Measurements from ENCODE around the gene GNB1.

Gene GNB1

DNA sequence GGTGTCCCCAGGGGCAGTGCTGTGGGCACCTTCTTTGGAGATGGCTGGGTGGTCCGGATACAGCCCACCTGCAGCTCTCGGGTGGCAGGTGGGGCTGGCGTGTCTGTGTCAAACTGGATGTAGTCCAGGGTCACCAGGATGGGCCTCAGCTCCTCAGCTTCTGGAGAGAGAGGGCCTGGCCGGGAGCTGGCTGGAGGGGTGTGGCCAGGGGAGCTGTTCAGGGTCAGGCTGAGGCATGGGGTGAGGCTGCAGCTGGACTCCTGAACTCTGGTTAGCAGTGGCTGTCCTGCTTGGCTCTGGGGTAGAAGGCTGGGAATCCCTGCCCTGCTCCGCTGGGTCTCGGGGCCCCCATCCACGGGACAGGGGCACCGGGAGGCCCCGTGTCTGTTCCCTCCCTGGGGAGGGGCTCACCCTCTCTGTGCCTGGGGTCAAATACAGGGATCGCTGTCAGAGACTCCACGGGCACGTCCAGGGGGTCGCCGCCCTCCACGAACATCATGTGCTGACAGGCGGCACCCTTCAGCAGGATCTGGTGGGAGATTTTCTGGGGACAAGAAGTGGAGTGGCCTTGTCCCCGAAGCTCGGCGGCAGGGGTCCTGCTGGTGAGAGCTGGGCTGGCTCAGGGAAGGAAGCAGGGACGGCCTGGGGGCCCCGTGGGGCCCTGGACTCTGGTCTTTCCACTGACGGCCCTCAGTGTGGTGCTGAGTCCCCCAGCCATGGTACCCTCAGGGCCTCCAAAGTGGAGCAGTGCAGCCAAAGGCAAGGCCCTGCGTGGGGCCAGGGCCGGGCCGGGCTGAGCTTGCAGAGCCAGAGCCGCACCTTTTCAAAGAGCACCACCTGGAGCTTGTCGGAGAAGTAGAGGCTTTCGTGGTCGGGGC lies 32.3 kb upstream of the GNB1 start:
- DNase-seq (ENCODE audit: low read depth in 1 of 2, low spot score in 1 of 2): no peak

DNA sequence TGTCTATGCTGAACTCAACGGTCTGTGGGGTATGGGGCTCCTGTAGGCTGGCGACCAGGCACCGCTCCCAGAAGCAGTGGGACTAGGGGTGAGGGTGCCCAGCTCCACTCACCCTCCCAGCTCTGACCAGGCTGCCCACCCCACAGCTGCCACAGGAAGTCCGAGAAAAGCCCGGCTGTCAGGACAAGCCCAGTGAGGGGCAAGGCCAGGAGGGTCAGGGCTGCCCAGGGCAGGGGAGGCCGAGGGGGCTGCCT lies 31.7 kb upstream of the GNB1 start:
- no peak for DNase-seq (ENCODE audit: low read depth in 1 of 2, low spot score in 1 of 2)

DNA sequence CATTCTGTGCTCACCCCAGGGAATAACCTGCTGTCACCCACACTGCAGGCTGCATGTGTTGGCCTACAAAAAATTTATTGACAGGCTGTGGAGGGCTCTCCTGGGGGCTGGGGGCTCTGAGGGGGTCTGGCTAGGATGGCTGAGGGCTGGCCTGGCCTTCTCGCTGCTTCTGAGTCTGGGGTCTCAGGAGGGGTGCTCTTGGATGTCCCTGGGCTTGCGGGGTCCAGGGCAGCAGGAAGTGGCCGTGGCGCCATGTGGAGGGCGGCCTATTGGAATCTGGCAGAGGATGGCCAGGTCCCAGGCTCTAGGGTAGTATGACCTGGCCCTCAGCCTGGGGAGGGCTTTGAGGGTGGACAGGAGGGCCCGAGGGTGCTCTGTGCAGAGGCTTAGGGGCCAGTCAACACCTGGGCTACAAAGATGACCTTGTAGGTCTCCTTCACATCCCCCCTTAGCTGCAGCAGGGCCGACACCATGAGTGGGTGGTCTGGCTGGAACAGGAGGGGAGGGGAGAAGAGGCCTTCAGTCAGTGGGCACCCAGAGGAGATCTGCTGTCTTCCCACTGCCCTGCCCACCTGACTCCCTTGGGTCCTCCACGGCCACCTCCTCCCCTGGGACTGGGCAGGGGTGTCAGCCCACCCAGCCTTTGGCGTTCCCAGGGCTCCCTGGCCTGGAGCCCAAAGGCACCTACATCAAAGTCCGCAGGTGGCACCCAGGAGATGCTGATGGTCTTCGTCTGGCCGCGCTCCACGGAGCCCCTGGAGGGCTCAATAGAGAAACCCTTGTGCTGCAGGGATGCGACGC lies 31.2 kb upstream of the GNB1 start:
- DNase-seq (ENCODE audit: low read depth in 1 of 2, low spot score in 1 of 2): no peak

DNA sequence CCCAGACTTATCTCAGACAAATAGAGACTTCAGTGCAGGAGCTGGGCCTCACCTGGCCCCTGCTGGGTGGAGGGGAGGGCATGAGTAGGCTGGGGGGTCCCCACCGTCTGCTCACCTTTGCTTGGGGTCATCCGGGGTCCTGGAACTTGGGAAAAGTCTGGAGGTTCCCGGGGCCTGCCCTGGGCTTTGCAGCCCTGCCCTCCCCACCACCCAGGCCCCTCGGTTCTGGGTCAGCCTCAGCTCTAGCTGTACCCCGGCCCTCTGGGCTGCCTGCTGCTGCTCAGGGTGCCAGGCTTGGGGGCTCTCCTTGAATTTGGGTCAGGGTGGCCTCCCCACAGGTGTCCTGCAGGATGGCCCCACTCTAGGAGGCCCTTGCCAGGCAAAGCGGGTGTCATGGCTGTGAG lies 30.6 kb upstream of the GNB1 start:
- DNase-seq (ENCODE audit: low read depth in 1 of 2, low spot score in 1 of 2): no peak

DNA sequence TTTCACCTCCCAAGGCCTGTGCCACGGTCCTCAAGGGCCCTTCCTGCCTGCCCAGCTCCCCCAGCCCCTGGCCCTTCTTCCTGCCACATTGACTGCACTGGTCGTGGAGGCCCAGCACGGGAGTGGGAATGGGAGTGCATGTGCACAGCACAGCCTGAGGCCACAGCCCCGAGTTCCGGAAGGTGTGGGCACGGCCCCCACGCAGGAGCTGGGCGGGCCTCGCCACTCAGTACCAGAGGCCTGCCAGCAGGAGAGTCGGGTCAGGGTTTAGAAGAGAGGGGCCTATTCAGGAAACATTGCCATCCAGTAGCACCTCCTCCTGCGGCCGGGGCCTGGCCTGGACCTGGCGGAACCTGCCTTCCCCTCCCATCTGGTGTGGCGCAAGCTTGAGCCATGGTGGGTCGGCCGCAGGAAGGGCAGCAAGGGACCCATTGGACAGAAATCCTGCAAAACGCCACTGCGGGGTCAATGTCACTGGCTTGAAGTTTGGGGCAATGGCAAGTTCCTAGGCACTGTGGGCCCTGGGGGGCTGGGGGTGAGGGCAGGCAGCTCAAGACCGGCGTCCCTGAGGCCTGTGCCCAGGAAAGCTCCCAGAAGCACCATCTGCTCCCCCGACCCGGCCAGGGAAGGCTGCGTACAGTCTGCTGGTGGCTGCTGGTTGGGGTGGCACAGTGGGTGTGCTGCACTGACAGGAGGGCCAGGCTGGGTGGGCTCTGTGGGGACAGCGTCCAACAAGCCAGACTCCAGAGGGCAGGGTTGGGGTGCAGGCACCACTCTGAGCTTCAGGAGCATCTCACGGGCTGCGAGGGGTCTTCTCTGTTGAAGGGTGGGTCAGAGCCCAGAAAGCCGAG lies 29.9 kb upstream of the GNB1 start:
- no peak for DNase-seq (ENCODE audit: low read depth in 1 of 2, low spot score in 1 of 2)

DNA sequence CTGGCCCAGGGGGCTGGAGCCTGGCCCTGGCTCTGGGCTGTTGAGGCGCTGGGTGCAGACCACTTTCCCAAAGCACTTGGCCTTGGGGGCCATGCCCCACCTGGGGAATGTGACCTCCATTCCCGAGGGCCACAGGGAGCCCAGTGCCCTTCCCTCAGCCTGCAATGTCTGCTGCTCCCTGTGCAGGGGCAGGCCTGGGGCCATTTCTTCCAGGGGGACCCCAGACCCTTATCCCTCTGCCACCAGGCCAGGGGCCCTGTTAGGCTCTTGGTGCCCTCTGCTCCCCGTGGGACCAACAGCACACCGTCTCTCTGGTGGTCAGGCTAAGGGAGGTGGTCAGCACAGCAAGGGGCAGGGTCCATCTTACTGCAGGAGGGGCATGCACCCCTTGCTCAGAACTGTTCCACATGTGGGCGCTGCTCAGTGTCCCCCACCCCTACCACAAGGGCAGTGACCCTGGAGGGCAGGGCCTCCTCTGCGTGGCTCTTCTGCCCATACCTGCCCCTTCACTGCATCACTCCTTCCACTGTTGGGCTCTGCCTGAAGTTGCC lies 29.2 kb upstream of the GNB1 start:
- DNase-seq (ENCODE audit: low read depth in 1 of 2, low spot score in 1 of 2): no peak

DNA sequence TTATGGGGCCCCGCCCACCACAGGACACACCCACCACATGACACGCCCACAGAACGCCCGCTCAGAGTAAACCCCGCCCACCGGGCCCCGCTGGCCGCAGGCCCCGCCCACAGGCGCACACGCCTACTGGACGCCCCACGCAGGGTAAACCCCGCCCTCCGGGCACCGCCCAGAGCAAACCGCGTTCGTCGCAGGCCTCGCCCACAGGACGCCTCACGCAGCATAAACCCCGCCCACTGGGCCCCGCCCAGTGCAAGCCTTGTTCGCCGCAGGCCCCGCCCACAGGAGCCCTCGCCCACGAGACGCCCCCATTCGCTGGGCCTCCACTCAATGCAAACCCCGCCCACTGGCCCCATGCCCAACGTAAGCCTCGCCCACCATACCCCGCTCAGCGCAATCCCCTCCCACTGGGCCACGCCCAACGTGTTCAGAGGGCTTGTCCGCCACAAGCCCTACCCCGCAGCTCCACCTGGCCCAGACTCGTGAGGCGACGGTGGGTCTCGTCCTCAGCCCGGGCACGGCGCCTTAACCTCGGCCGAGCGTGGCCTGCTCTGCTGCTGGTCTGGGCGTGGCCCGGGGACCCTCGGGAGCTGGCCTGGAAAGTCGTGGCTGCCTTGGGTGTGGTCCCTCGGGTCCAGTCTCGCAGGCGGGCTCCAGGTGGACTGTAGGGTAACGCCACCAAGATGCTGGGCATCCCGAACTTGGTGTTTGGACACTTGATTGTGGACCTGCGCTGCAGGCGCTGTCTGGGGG lies 28.6 kb upstream of the GNB1 start:
- peak; percentile 97 to 100 for DNase-seq (ENCODE audit: low read depth in 1 of 2, low spot score in 1 of 2)

DNA sequence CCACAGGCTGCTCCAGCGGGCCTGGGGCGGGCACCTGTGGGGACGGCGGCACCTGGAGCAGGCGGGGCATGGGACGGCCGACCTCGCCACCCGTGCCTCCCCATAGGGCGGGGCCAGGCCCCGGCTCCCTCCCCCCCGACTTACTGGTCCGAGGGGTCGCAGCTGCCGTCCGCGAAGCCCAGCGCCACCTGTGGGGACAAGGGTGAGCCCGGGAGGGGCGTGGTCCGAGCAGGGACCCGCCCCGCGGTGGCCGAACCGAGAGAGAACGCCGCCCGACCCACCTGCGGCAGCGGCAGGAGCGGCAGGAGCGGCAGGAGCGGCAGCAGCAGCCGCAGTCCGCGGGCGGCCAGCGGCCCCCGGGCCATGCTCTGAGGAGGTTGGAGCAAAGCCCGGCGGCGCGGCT lies 28.0 kb upstream of the GNB1 start, which contains the start of gene TMEM52:
Gene TMEM52 (minus strand): TSS at position 379 of the 403 bp plus-strand sequence. CDS start 14 bp downstream, at position 365.
- no peak for DNase-seq (ENCODE audit: low read depth in 1 of 2, low spot score in 1 of 2)

DNA sequence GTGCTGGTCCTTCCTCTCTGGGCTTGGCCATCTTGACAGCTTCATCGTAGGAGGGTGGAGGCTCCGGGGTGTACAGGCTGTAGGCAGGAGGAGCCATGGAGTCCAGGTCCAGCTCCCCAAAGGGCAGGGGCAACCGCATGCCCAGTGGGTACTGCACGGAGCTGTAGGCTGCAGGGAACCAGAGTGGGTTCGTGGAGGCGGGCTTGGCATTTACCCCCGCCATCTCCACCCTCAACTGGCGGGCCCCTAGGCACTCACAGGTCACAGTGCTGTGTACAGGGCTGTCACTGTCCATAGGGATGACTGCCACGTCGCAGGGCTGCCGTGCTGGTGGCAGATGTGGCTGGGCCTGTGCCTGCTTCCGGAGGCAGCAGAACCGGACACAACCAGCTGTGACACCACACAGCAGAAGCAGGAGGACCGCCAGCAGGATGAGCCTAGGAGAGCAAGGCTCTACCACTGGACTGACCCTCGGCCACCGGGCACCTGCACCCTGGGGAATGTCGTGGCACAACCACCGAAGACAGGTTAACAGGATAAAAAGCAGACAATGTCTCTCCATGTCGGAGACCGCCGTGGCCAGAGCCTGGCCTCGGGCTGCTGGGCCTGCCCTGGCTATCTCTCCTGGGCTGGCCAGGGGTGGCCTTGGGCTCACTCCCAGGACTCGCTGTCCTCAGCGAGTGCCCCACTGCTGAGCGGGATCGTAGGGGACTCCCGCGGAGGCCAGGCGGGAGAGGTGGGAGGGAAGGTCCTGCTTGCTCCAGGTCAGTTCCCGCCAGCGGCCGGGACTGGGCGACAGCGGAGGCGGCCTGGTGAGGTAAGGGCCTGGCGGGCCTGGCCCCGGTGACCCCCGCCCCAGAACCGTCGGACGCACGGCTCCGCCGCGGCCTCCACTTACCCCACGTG lies 27.4 kb upstream of the GNB1 start:
- no peak for DNase-seq (ENCODE audit: low read depth in 1 of 2, low spot score in 1 of 2)

DNA sequence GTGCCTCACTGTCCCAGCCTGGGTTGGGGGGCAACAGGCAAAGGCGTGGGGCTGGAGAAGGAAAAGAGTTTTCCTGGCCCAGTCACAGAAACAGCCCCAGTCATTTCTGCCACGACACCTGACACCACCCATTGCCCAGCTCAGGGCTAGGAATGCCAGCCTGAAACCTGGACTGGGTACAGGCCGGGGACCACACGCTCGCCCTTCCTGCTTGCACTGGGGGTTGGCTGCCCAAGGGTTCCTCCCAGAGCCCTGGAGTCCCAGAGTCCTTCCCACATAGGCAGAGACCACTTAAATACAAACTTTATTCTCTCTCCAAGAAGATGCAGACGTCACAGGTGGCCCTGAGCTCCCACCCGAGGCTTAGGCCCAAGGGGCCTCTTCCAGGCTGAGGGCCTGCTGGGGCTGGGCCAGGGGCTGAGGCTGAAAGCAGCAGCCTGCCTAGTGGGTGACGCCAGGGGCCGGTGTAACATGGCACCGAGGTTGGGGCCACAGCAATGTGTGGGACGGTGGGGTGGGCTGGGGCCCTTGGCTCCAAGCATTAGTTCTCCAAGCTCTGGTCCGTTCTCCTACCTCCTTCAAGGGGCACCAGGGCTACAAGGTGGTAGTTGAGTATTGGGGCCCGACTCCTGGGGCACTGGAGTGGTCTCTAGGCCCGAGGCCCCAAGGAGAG lies 26.6 kb upstream of the GNB1 start:
- no peak for DNase-seq (ENCODE audit: low read depth in 1 of 2, low spot score in 1 of 2)

DNA sequence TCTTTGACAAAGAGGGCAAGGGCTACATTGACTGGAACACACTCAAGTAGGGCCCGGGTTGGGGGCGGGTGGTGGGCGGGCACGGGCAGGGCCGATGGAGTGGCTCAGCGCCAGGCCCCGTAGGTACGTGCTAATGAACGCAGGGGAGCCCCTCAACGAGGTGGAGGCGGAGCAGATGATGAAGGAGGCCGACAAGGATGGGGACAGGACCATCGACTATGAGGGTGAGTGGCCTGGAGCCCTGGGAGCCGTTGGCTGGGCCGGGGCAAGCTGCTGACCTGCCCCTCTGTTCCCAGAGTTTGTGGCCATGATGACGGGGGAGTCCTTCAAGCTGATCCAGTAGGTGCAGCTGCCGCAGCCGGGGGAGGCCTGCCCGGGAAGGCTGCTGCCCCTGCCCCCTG lies 26.0 kb upstream of the GNB1 start:
- no peak for DNase-seq (ENCODE audit: low read depth in 1 of 2, low spot score in 1 of 2)

DNA sequence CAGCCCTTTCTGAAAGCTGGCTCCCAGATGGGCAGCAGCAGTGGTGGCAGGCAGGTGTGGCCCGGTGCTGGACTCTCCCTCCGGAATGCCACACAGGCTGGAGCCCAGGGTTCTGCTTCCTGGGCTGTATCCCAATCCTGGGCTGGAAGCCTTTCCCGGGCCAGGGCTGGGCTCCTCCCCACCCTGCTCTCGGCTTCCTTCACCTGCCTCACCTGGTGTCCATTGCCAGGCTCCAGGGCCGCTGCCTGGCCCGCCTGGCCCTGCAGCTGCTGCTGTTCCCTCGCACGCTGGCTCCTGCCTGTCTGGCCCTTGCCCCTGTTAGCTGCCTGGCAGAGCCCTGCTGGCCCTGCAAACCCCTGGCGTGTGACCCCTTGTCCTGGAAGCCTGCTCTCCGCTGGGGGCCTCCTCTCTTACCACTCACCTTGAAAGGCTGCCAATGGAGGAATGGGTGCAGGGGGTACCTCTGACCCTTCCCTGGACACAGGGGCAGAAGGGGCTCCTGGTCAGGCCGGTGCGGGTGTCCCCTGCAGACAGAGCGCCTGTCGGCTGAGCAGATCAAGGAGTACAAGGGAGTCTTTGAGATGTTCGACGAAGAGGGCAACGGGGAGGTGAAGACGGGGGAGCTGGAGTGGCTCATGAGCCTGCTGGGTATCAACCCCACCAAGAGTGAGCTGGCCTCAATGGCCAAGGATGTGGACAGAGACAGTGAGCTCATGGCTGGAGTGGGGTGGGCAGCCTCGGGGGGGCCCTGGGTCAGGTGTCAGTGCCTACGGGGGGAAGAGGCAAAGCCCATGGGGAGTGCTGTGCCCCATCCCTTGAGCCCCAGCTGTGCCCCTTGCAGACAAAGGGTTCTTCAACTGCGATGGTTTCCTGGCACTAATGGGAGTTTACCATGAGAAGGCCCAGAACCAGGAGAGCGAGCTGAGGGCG lies 25.3 kb upstream of the GNB1 start:
- no peak for DNase-seq (ENCODE audit: low read depth in 1 of 2, low spot score in 1 of 2)

DNA sequence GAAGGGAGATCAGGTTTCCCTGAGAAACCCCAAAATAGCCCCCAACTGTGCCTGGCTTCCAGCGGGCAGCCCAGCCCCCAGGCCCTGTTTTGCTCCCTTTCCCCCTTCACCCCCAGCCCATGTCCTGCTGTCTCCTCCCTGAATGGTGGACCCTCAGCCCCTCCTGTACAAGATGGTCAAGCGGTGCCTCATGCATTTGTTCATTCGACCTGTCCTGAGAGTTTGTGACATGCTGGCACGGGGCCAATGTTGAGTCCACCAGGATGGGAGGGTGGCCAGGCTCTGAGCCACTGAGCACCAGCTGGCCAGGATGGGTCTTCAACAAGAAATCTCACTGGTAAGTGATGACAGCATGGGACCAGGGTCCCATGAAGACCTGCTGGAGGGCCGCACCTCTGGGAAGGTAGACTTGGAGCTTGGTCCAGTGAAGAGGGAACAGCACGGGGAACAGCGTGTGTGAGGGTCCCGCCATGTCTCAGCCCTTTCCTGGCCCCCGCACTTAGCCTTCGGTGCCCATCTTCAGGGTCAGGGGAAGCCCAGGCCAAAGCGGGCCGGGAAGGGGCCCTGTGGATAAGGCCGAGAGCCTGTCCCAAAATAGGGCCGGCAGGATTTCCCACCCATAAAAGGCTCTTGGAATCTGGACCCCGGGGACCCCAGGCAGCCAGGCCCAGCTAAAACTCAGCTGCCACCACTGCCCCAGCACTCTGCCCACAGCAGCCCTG lies 24.2 kb upstream of the GNB1 start, which contains the start of gene CALML6:
Gene CALML6 (plus strand): TSS at position 290 of the 722 bp plus-strand sequence. CDS start 21 bp downstream, at position 311.
- DNase-seq (ENCODE audit: low read depth in 1 of 2, low spot score in 1 of 2): no peak

DNA sequence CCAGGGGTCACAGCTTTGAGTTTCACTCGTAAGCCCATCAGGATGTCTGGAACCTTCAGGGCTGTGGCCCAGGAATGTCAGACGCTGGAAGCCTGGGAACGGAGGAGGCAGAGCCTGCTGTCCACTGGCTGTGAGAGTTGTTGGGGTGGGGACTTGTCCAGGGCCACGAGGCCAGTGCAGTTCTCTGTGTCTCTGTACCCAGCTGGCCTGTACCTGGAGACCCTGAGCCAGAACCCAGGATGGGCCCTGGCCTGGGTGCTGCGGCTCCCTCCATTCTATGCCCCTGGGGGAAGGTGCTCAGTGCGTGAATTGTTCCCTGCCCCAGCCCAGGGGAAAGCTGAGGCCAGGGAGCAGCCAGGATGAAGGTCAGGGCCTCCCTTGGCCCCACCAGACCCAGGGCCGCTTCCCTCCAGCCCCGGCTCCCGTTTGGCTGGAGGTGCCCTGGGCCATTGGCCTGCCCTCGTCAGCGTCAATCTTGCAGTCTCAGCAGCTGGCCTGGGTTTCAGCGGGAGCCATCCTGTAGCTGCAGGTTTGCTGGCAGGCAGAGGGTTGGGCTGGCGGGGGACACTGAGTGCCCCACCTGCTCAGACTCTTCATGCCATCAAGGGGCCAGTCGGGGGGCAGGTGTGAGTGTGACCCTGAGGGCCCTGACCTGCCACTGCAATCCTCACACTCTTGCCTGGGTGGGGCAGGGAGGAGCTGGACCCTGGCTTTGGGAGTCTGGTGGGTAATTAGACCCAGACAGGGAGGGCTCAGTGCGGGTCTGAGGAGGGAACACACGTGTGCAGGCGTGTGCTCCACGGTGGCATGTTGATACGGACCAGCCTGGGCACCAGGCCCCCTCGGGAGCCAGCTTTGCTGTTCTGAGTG lies 23.4 kb upstream of the GNB1 start:
- no peak for DNase-seq (ENCODE audit: low read depth in 1 of 2, low spot score in 1 of 2)

DNA sequence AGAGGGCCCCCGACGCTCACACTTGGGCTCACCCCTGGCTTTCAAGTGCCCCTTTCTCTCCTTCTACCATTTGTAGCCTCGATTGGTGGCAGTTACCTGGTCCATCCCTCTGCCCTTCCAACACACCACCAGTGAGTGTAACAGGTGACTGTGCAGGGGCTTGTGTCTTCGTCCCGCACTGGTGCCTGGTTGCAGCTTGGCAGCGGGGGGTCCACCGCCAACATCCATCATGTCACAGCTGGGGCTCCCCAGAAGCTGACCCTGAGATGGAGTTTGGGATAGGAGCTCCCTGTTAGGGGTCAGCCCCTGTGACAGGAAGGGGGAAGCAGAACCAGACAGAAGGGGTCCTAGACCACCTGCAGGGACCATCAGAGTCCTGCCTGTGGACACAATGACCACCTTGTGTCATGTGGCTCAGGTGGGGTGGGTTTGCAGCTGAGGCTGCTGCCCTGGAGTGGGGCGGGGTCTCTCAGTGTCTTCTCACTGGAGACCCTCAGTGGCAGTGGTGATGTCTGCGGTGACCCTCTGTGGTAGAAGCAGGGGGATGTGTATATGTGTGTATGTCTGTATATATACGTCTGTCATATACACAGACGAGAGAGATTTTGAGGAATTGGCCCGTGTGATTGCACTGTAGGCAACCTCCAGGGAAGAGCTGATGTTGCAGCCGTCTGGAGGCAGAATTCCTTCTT lies 20.6 kb upstream of the GNB1 start:
- DNase-seq (ENCODE audit: low read depth in 1 of 2, low spot score in 1 of 2): no peak

Data from stimulated activated CD4-positive, alpha-beta T cell treated with anti-CD3 and anti-CD28 coated beads, Interleukin-15, amount 100 ng/mL, for 1 hour (primary cell).